ENCODE data around the gene NOTO. TPM values are rescaled to one million over a fixed set of nuclear protein-coding genes. Genes with fewer than 3 reads are reported as not detected.

NOTO gene
- total RNA-seq, 2 donors from 2014 or later, result not detected

- Histone ChIP-seq H3K4me1 (no peaks in the 10 kb centered on the region), H3K27ac (no peak overlapping the region), H3K4me3 (no peak overlapping the region), H3K27me3 (no peaks in the 10 kb centered on the region), H3K9ac (ENCODE audit: low read depth in 2 of 2, low read length in 2 of 2) (no peak overlapping the region), H3K36me3 (no peaks in the 10 kb centered on the region), H3K9me3 (no peaks in the 10 kb centered on the region)
- intact Hi-C loops (cut with DNase I), result no loop called here
- TF ChIP-seq, protein P1, sequence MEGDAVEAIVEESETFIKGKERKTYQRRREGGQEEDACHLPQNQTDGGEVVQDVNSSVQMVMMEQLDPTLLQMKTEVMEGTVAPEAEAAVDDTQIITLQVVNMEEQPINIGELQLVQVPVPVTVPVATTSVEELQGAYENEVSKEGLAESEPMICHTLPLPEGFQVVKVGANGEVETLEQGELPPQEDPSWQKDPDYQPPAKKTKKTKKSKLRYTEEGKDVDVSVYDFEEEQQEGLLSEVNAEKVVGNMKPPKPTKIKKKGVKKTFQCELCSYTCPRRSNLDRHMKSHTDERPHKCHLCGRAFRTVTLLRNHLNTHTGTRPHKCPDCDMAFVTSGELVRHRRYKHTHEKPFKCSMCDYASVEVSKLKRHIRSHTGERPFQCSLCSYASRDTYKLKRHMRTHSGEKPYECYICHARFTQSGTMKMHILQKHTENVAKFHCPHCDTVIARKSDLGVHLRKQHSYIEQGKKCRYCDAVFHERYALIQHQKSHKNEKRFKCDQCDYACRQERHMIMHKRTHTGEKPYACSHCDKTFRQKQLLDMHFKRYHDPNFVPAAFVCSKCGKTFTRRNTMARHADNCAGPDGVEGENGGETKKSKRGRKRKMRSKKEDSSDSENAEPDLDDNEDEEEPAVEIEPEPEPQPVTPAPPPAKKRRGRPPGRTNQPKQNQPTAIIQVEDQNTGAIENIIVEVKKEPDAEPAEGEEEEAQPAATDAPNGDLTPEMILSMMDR (IDR thresholded peaks at IDR 0.05), result no peak
- DNase-seq, result no peak
Measured at GRCh38 chr2:73227086-73227485, 24.7 kb downstream of the NOTO start.

- Histone ChIP-seq H3K9me3 (no peaks in the 10 kb centered on the region), H3K9ac (ENCODE audit: low read depth in 2 of 2, low read length in 2 of 2) (no peak overlapping the region), H3K27me3 (no peaks in the 10 kb centered on the region), H3K4me1 (no peaks in the 10 kb centered on the region), H3K4me3 (no peak overlapping the region), H3K36me3 (no peaks in the 10 kb centered on the region), H3K27ac (no peak overlapping the region)
- intact Hi-C loops (cut with DNase I), result no loop called here
- TF ChIP-seq, protein P1 (IDR thresholded peaks at IDR 0.05), result no peak
- DNase-seq, result no peak
Measured at GRCh38 chr2:73228631-73229030, 26.3 kb downstream of the NOTO start.

- H3K36me3 ChIP-seq, result no peaks in the 10 kb centered on the region
- H3K4me1 ChIP-seq, result no peaks in the 10 kb centered on the region
- peak; percentile 58 for DNase-seq
- no peaks in the 10 kb centered on the region for H3K9me3 ChIP-seq
- H3K27ac ChIP-seq, result peak overlapping the region; percentile 96
- H3K9ac ChIP-seq (ENCODE audit: low read depth in 2 of 2, low read length in 2 of 2), result peak overlapping the region; percentile 76 to 99
- intact Hi-C loops (cut with DNase I), result no loop called here
- peak overlapping the region; percentile 76 for H3K4me3 ChIP-seq
- TF ChIP-seq, protein P1 (IDR thresholded peaks at IDR 0.05), result no peak
- no peaks in the 10 kb centered on the region for H3K27me3 ChIP-seq
Measured at GRCh38 chr2:73232403-73233153, 30.2 kb downstream of the NOTO start.

- Histone ChIP-seq H3K9ac (ENCODE audit: low read depth in 2 of 2, low read length in 2 of 2) (peak within 1 kb of the TSS; percentile 82 to 99), H3K27me3 (no peaks in the 10 kb centered on the region), H3K4me3 (peak within 1 kb of the TSS; percentile 76), H3K36me3 (no peaks in the 10 kb centered on the region), H3K27ac (peak within 1 kb of the TSS; percentile 96), H3K9me3 (no peaks in the 10 kb centered on the region), H3K4me1 (no peaks in the 10 kb centered on the region)
- intact Hi-C loops (cut with DNase I), result no loop called here
- DNase-seq, result peak; percentile 99
- TF ChIP-seq, protein P1 (IDR thresholded peaks at IDR 0.05), result no peak
Measured at GRCh38 chr2:73233154-73233931, 31.0 kb downstream of the NOTO start, which contains the start of gene PRADC1. TSS of gene PRADC1 (minus strand) at chr2:73233239. CDS start at chr2:73233160, 79 bp downstream.

DNA sequence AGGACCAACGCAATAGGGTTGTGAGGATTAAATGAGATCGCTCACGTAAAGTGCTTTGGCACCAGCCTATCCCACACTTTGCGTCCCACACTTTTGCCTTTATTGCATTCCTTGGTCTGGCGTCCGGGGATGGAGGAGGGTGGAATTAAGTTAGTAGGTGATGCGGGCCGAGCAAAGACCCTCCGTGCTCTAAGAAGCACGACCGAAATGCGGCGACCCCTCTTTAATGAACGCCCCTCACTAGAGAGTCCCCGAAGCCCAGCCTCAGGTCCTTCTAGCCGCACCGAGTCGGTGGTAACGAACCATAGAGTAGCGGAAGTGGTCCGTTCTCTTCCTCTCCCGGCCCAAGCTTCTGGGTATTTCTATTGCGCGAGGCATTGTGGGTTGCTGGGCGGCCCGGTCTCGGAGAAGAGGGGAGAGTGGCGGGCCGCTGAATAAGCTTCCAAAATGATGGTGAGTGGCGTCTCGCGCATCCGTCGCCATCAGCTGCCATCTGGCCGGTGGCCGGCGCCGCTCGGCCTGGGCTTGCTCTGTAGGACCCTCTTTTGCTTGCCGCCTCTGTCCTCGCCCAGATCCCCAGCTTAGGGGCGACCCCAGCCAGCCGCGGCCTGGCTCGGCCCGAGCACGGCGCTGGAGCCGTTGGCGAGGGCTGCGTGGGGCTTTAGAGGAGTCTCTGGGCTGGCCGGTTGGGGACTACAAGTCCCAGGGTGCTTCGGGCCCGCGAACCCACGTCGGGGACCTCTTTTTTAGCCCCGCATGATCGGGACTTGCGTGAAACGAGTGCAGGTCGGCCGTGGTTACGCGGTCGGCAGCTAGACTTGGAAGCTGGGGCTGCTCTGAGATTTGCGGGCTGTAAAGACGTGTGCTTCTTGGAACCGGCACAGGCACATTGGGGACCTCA lies 31.8 kb downstream of the NOTO start, which contains the start of gene CCT7:
TSS of gene CCT7 (plus strand) at position 377 of the 901 bp plus-strand sequence. CDS start at position 448, 71 bp downstream.
- no peaks in the 10 kb centered on the region for H3K9me3 ChIP-seq
- no peaks in the 10 kb centered on the region for H3K36me3 ChIP-seq
- H3K4me1 ChIP-seq, result no peaks in the 10 kb centered on the region
- intact Hi-C loops (cut with DNase I), result no loop called here
- DNase-seq, result peak; percentile 94
- H3K4me3 ChIP-seq, result peak within 1 kb of the TSS; percentile 76
- TF ChIP-seq, protein P1 (IDR thresholded peaks at IDR 0.05), result no peak
- H3K27me3 ChIP-seq, result no peaks in the 10 kb centered on the region
- H3K27ac ChIP-seq, result peak within 1 kb of the TSS; percentile 96
- H3K9ac ChIP-seq (ENCODE audit: low read depth in 2 of 2, low read length in 2 of 2), result peak within 1 kb of the TSS; percentile 82 to 99

Data from colonic mucosa (tissue), 4 donors.